Ureter (tissue), 1 donor: Measurements from ENCODE around the gene FFAR1. TPM values are rescaled to one million over a fixed set of nuclear protein-coding genes. Genes with fewer than 3 reads are reported as not detected.

ENCODE experiments used
- DNase-seq: peaks from one replicate; pipeline ENCODE4 v3.0.0-alpha.2; 2020; ENCODE audit warnings: low spot score
- total RNA-seq: library from RNA; stranded (reverse); gene quantifications from one replicate; pipeline ENCODE4 v1.2.4, GENCODE V29; 2023
- donor health status: DM: yes; HTN: yes; CAD: no.

The FFAR1 gene
- total RNA-seq, 1 donor from 2014 or later: not detected

- no peak for DNase-seq
Observed at GRCh38 chr19:35315883-35316282, 31.8 kb upstream of the FFAR1 start.

GRCh38 chr19:35316560-35316959 lies 31.1 kb upstream of the FFAR1 start:
- no peak for DNase-seq

GRCh38 chr19:35317464-35318043 lies 30.1 kb upstream of the FFAR1 start:
- DNase-seq: no peak

GRCh38 chr19:35318679-35319448 lies 28.8 kb upstream of the FFAR1 start:
- peak; percentile 61 for DNase-seq

GRCh38 chr19:35320065-35320713 lies 27.5 kb upstream of the FFAR1 start:
- no peak for DNase-seq

GRCh38 chr19:35321291-35321690 lies 26.4 kb upstream of the FFAR1 start:
- DNase-seq: no peak

GRCh38 chr19:35322014-35322413 lies 25.7 kb upstream of the FFAR1 start:
- no peak for DNase-seq

GRCh38 chr19:35327642-35328041 lies 20.1 kb upstream of the FFAR1 start:
- no peak for DNase-seq

- DNase-seq: no peak
Observed at GRCh38 chr19:35328851-35329285, 18.8 kb upstream of the FFAR1 start, which contains the start of gene CD22. Gene CD22, plus strand, starts transcription at chr19:35329187. Its CDS starts 2,854 bp downstream, at chr19:35332041.

GRCh38 chr19:35329323-35329722 lies 18.4 kb upstream of the FFAR1 start:
- no peak for DNase-seq

GRCh38 chr19:35330475-35330874 lies 17.2 kb upstream of the FFAR1 start:
- DNase-seq: no peak

GRCh38 chr19:35331551-35332214 lies 16.0 kb upstream of the FFAR1 start:
- DNase-seq: no peak

- no peak for DNase-seq
Observed at GRCh38 chr19:35332817-35333216, 14.9 kb upstream of the FFAR1 start.

GRCh38 chr19:35334144-35334753 lies 13.5 kb upstream of the FFAR1 start:
- DNase-seq: no peak

- no peak for DNase-seq
Observed at GRCh38 chr19:35336166-35336955, 11.3 kb upstream of the FFAR1 start.

GRCh38 chr19:35337097-35337983 lies 10.4 kb upstream of the FFAR1 start:
- no peak for DNase-seq

- DNase-seq: no peak
Observed at GRCh38 chr19:35337984-35338296, 9.8 kb upstream of the FFAR1 start.

- DNase-seq: no peak
Observed at GRCh38 chr19:35340431-35340830, 7.3 kb upstream of the FFAR1 start.

GRCh38 chr19:35341006-35341405 lies 6.7 kb upstream of the FFAR1 start:
- no peak for DNase-seq

- DNase-seq: no peak
Observed at GRCh38 chr19:35341565-35342225, 6.0 kb upstream of the FFAR1 start.
